Transverse colon (tissue), 3 donors: Measurements from ENCODE around the gene CIC.

Source experiments
- EP300 ChIP-seq: sonication (generic); formaldehyde crosslinking; IDR thresholded peaks from one replicate; pipeline ENCODE4 v1.6.1; 2017; ENCODE audit warnings: antibody characterized with exemption, low read depth
- POLR2A ChIP-seq: fragments of 450-650 bp; IDR thresholded peaks from one replicate; pipeline ENCODE4 v1.6.1; 2016; ENCODE audit warnings: antibody characterized with exemption, mild to moderate bottlenecking, moderate library complexity
- TF ChIP-seq, protein P1 (sequence below), 5 experiments: fragments of 200-600 bp in 3 of 5; fragments of 450-650 bp in 2 of 5; sonication (generic) in 3 of 5; IDR thresholded peaks; 1 replicate in 2 of 5; 2 replicates in 3 of 5; pipeline ENCODE4 v1.5.1; 2016 to 2017; ENCODE audit warnings: antibody characterized with exemption in 5 of 5, inconsistent platforms in 3 of 5, mild to moderate bottlenecking in 2 of 5, moderate library complexity in 1 of 5

DNA sequence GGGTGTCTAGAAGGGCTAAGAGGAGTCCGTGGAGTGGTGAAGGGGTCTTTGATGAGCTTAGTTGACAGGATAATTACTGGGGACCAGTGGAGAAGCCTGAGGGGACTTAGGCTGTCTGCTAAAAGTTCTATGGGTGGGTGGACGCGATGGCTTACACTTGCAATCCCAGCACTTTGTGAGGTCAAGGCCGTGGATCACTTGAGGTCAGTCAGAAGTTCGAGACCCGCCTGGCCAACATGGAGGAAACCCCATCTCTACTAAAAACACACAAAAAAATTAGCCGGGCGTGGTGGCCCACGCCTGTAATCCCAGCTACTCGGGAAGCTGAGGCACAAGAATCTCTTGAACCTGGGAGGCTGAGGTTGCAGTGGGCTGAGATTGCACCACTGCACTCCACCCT lies 23.8 kb upstream of the CIC start:
- TF ChIP-seq, protein P1, sequence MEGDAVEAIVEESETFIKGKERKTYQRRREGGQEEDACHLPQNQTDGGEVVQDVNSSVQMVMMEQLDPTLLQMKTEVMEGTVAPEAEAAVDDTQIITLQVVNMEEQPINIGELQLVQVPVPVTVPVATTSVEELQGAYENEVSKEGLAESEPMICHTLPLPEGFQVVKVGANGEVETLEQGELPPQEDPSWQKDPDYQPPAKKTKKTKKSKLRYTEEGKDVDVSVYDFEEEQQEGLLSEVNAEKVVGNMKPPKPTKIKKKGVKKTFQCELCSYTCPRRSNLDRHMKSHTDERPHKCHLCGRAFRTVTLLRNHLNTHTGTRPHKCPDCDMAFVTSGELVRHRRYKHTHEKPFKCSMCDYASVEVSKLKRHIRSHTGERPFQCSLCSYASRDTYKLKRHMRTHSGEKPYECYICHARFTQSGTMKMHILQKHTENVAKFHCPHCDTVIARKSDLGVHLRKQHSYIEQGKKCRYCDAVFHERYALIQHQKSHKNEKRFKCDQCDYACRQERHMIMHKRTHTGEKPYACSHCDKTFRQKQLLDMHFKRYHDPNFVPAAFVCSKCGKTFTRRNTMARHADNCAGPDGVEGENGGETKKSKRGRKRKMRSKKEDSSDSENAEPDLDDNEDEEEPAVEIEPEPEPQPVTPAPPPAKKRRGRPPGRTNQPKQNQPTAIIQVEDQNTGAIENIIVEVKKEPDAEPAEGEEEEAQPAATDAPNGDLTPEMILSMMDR (IDR thresholded peaks at IDR 0.05) = no peak
- TF ChIP-seq POLR2A (no peak), EP300 (no peak)
